NCI-H82 treated with DMSO at 0.1 percent for 48 hours (cell line): ENCODE measurements around the gene PPP1R3F.

ENCODE experiments used
- DNase-seq: peaks from one replicate; lab custom pipeline; 2025; ENCODE audit not compliant: unreplicated experiment; lab: John Stamatoyannopoulos, UW

The PPP1R3F gene, protein sequence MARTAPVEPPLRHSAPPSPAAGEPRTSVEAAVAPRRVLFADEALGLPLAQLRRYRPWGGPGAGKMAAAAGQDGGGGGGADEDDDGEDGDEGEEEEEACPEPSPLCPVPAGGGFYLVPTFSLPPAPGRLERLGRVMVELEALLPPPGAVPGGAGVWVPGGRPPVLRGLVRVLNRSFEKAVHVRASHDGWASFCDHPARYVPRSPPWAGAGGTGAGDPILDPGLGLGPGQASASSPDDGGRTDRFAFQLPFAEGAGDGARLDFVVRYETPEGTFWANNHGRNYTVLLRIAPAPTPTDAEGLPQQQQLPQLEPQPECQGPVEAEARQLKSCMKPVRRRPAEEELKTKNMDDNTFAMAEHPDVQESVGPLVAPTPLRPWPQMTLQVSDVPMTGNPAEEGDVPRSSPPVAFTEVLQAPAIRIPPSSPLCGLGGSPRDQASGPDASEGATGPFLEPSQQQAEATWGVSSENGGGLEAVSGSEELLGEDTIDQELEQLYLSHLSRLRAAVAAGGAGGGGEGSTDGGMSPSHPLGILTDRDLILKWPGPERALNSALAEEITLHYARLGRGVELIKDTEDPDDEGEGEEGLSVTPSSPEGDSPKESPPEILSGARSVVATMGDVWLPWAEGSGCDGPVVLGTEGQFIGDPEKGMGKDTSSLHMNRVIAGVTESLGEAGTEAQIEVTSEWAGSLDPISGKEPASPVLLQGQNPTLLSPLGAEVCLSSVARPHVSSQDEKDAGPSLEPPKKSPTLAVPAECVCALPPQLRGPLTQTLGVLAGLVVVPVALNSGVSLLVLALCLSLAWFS

GRCh38 chrX:49269767-49270248, at the start of gene PPP1R3F:
PPP1R3F (plus strand) TSS chrX:49269793; CDS start chrX:49269870, 77 bp downstream.
- DNase-seq: no peak

- no peak for DNase-seq
Observed at GRCh38 chrX:49220100-49220499, 49.5 kb upstream of the PPP1R3F start.

DNA sequence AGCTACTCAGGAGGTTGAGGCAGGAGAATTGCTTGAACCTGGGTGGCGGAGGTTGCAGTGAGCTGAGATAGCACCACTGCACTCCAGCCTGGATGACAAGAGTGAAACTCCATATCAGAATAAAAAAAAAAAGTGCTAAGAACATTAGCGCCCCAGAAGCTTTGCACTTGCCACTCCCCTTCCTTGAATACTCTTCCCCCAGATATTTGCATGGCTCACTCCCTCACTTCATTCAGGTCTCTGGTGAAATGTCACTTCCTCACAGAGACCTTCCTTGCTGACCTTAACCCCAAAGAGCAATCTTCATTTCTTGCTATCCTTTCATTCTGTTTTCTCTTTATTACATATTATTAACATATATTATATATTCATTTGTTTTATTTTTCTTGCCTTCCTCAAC, 47.7 kb upstream of the PPP1R3F start:
- DNase-seq: no peak

GRCh38 chrX:49225858-49226257, 43.7 kb upstream of the PPP1R3F start:
- no peak for DNase-seq

DNA sequence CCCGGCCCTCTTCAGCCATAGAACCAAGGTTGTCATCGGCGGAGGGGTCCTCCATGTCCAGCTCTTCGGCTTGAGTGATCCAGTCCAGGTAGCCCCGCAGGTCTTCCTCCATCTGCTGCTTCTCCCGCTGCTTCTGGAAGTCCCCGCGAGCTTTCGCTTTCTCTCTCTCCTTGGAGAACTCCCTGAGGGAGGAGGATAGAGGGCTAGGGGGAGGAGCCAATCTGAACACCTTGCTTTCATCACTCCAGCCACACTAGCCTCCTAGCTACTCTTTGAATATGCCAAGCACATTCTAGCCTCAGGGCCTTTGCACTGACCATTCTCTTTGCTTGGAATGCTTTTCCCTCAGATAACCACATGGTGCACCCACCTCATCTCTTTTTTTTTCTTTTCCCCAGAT, 42.6 kb upstream of the PPP1R3F start:
- no peak for DNase-seq

DNA sequence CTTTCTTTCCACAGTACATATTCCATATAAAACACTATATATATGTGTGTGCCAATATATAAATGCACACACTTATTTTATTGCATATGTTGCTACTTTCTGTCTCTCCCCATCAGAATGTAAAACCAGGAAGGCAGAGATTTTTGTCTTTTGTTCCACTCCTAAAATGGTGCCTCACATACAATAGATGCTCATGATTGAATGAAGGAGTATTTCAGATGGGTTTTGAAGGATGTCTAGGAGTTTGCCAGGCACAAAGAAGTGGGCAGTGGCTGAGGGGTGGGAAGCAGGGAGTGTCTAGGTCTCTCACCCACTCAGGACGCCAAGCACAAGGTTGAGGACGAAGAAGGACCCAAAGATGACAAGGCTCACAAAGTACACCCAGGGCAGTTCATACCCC, 41.9 kb upstream of the PPP1R3F start:
- no peak for DNase-seq

DNA sequence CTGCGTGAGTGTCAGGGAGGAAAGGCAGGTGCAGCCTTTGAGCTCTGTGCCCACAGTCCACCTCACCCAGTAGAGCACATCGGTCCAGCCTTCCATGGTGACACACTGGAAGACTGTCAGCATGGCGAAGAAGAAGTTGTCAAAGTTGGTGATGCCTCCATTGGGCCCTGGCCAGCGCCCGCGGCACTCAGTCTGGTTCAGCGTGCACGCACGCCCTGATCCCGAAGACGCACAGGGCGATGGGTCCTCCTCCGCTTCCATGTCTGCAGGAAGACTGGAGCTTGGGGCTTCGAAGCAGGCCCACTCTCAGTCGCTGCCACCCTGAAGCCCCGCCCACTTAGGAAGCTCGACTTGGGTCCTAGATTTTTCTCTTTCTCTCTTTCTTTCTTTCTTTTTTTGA, 41.4 kb upstream of the PPP1R3F start:
- DNase-seq: no peak

DNA sequence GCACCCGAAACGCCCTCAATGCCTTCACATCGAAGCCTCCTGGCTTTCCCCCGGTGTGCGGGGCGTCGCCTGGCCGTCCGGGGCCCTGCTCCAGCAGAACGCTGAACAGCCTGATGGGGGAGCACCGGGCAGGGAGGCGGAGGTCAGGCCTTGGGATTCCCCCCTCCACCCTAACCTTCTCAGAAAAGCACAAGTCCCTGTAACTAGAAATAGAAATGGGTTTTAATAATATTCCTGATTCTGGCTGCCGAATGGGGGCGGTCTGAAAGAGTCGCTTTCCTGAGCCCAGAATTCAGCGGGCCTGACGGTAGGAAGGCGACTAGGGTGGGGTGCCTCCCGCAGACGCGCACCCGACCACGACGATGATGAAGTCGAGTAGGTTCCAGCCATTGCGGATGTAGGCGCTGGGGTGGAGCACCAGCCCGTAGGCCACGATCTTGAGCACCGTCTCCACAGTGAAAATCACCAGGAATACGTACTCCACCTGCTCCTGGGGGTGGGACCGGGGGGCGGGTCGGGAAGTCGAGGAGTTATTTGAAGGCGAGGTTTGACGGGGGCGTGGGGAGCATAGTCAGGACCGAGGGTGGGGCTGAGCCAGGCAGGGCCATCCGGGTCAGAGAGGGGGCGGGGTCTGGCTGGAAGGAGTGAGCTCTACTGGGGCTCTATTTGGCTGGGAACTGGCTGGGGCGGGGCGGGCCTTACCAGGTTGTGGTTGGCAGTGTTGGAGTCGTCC, 38.9 kb upstream of the PPP1R3F start:
- no peak for DNase-seq

DNA sequence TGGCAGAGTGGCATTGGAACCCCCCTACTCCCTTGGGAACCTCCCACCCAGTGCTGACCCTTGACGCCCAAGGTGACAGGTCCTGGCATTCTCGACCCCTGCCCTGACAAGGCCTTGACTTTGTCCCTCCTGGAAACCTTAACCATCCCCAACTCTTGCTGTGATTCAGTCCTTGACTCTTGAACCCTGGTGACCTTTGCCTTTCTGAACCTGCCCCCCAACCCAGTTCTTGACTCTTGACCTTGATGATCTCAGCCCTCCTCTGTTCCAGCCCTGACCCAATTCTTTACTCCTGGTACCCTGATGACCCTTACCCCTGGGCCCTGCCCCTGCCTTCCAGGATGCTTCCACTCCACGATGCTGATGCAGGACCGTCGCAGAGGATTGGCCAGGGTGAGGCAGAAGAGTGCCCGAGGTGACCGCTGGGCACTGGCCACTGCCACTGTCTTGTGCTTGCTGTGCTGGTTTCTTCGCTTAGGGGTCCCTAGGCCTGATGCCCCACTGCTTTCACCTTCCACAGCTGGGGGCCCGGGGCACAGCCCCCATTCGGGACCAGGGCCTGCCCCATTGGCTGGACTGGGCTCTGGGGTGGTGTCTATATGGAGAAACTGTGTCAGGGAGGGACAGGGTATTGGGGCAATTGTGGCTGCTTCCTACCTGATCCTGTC, 38.1 kb upstream of the PPP1R3F start:
- DNase-seq: no peak

DNA sequence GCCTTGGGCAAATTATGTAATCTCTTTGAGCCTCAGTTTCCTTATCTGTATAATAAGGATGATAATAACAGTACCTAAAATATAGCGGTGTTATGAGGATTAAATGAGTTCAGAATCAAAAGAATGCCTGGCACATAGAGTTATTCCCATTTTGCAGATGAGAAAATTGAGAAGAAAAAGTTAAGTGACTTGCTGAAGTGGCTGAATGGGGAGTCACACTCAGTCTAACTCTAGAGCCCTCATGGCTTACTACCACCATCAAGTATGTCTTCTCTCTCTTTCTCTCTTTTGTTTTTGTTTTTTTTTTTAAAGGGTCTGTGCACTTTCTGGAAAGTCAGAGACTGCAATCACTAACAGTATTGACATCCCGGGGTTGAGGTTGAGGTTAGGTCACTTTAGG, 37.1 kb upstream of the PPP1R3F start:
- no peak for DNase-seq

- DNase-seq: peak; percentile 82
Observed at GRCh38 chrX:49233176-49233575, 36.4 kb upstream of the PPP1R3F start, which contains the start of gene CACNA1F. CACNA1F (minus strand) TSS chrX:49233340; CDS start chrX:49233309, 31 bp downstream.

DNA sequence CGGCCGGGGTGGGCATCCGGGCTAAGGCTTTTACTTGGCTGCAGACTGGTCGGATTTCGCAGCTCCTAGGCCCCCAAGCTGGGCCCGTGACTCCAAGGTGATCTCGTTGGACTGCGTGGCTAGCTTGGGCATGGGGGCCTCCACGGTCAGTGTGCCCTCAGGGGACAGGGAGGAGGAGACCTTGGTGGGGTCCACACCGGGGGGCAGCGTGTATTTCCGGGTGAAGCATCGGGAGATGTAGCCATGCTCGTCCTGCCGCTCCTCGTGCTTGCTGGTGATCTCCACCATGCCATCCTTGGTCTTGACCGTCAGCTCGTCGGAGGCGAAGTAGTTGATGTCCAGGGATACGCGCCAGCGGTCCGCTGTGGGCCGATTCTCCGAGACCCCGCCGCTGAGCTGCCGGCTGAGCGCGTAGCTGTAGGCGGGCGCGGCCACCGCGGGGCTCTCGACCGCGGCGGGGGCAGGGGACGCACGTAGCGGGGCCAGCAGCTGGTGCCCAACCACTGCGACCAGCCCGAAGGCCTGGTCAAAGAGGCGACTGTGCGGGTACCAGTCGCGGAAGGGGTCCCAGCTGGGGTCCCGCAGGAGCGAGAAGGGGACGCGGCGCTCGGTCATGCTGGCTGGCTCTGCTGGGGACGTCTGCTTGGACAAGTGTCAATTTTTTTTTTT, 35.6 kb upstream of the PPP1R3F start:
- DNase-seq: no peak

DNA sequence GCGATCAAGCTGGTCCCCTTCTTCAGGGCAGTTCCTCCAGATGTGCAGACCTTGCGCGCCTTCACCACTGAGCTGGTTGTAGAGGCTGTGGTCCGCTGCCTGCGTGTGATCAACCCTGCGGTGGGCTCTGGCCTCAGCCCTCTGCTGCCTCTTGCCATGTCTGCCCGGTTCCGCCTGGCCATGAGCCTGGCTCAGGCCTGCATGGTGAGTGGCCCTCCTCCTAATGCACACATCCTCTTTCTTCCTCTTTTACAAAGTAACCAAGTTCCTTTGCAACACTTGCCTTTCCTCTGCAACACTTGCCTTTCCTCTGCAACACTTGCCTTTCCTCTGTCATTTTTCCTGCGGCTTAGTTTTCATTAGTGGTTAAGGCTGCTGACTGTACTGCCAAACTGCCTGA, 32.5 kb upstream of the PPP1R3F start:
- no peak for DNase-seq

DNA sequence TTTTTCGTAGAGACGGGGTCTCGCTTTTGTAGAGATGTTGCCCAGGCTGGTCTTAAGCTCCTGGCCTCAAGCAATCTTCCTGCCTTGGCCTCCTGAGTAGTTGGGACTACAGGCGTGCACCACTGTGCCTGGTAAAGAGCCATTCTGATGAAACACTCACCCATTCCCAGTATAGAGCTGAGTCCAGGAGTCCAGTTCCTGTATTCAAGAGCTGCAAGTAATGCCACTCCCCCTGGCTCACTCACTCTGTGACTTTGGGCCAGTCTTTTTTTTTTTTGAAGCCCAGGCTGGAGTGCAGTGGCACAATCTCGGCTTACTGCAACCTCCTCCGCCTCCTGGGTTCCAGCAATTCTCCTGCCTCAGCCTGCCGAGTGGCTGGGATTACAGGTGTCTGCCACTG, 30.9 kb upstream of the PPP1R3F start:
- no peak for DNase-seq

- DNase-seq: no peak
Observed at GRCh38 chrX:49242545-49243066, 27.0 kb upstream of the PPP1R3F start.

GRCh38 chrX:49243166-49243565, 26.4 kb upstream of the PPP1R3F start:
- no peak for DNase-seq

DNA sequence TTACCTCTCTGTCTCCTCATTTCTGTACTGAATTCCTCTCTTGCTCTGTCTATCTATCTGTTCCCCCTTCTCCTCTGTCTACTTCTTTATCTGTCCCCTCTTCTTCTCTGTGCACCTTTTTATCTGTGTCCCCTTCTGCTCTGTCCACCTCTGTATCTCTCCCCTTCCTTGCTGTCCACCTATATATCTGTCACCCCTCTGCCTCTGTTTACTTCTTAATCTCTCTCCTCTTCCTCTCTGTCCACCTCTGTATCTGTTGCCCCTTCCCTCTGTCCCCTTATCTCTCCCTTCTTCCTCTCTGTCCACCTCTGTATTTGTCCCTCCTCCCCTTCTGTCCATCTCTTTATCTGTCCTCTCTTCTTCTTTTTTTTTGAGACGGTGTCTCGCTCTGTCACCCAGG, 25.4 kb upstream of the PPP1R3F start:
- no peak for DNase-seq

GRCh38 chrX:49246541-49246940, 23.1 kb upstream of the PPP1R3F start:
- DNase-seq: no peak

DNA sequence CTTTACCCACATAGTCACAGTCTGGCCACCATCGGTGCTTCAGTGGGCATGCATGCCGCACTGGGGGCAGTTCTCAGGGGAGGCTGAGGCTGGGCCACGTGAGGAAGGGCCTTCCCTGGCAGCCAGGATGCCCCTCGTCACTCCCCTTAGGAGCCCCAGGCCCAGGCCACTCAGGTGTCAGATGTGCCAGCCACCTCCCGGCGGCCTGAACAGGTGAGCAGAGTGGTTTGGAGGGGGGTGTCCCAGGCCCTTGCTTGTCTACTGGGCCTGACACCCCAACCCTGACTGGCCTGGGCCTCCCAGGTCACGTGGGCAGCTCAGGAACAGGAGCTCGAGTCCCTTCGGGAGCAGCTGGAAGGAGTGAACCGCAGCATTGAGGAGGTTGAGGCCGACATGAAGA, 22.2 kb upstream of the PPP1R3F start:
- DNase-seq: no peak
